OCI-LY7 (cell line): ENCODE measurements around the gene SGIP1.

ENCODE experiments used
- EZH2phosphoT487 ChIP-seq: fragments of 200-600 bp; sonication (generic); IDR thresholded peaks from 2 replicates; pipeline ENCODE4 v1.6.1; 2018; ENCODE audit warnings: low read depth, borderline replicate concordance, mild to moderate bottlenecking, mixed run types, antibody characterized with exemption, low read length, moderate library complexity, mixed read lengths
- TF ChIP-seq, protein P1 (sequence below): fragments of 200-600 bp; sonication (generic); conservative IDR thresholded peaks from 2 replicates; pipeline ENCODE4 v1.5.1; 2014; ENCODE audit warnings: mild to moderate bottlenecking, antibody characterized with exemption, low read length, moderate library complexity, mixed read lengths

- TF ChIP-seq, protein P1, sequence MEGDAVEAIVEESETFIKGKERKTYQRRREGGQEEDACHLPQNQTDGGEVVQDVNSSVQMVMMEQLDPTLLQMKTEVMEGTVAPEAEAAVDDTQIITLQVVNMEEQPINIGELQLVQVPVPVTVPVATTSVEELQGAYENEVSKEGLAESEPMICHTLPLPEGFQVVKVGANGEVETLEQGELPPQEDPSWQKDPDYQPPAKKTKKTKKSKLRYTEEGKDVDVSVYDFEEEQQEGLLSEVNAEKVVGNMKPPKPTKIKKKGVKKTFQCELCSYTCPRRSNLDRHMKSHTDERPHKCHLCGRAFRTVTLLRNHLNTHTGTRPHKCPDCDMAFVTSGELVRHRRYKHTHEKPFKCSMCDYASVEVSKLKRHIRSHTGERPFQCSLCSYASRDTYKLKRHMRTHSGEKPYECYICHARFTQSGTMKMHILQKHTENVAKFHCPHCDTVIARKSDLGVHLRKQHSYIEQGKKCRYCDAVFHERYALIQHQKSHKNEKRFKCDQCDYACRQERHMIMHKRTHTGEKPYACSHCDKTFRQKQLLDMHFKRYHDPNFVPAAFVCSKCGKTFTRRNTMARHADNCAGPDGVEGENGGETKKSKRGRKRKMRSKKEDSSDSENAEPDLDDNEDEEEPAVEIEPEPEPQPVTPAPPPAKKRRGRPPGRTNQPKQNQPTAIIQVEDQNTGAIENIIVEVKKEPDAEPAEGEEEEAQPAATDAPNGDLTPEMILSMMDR = no peak
- no peak for TF ChIP-seq EZH2phosphoT487
Observed at GRCh38 chr1:66489972-66490601, 43.9 kb upstream of the SGIP1 start.
